ENCODE data around the gene RHBDF2. TPM values are rescaled to one million over a fixed set of nuclear protein-coding genes. Genes with fewer than 3 reads are reported as not detected.
A peak's percentile ranks its signal among the peaks of the same experiment; 100 is the strongest.
"Not testable (repeated sequence)": the region's sequence is repeated elsewhere in the genome, so short reads cannot be mapped to it uniquely, and the experiment has no call there.

The RHBDF2 gene
- polyA plus RNA-seq, 1 donor, result 10.1 TPM

GRCh38 chr17:76524598-76525512 lies 23.6 kb upstream of the RHBDF2 start:
- DNase-seq, result no peak

- peak; percentile 78 for DNase-seq
Measured at GRCh38 chr17:76523084-76524037, 22.1 kb upstream of the RHBDF2 start.

- not testable (repeated sequence) for DNase-seq
Measured at GRCh38 chr17:76521683-76522082, 20.5 kb upstream of the RHBDF2 start.

GRCh38 chr17:76521262-76521661 lies 20.0 kb upstream of the RHBDF2 start:
- no peak for DNase-seq

GRCh38 chr17:76519048-76519966 lies 18.1 kb upstream of the RHBDF2 start:
- DNase-seq, result no peak

GRCh38 chr17:76517638-76518038 lies 16.4 kb upstream of the RHBDF2 start:
- DNase-seq, result no peak

GRCh38 chr17:76515274-76515949 lies 14.2 kb upstream of the RHBDF2 start:
- peak; percentile 67 for DNase-seq

GRCh38 chr17:76514355-76514754 lies 13.1 kb upstream of the RHBDF2 start:
- DNase-seq, result not testable (repeated sequence)

- no peak for DNase-seq
Measured at GRCh38 chr17:76513306-76513692, 12.1 kb upstream of the RHBDF2 start.

- DNase-seq, result no peak
Measured at GRCh38 chr17:76512366-76513305, 11.4 kb upstream of the RHBDF2 start.

- no peak for DNase-seq
Measured at GRCh38 chr17:76511668-76512365, 10.6 kb upstream of the RHBDF2 start.

GRCh38 chr17:76510831-76511244 lies 9.6 kb upstream of the RHBDF2 start:
- DNase-seq, result no peak

- DNase-seq, result not testable (repeated sequence)
Measured at GRCh38 chr17:76508472-76509063, 7.3 kb upstream of the RHBDF2 start.

GRCh38 chr17:76506408-76507345 lies 5.5 kb upstream of the RHBDF2 start:
- DNase-seq, result peak; percentile 80

GRCh38 chr17:76504117-76504516 lies 2.9 kb upstream of the RHBDF2 start:
- DNase-seq, result no peak

GRCh38 chr17:76502341-76503211 lies 1.4 kb upstream of the RHBDF2 start:
- DNase-seq, result no peak

GRCh38 chr17:76501827-76502307 lies 644 bp upstream of the RHBDF2 start:
- no peak for DNase-seq
